ENCODE measurements around the gene CYS1. TPM values are rescaled to one million over a fixed set of nuclear protein-coding genes. Genes with fewer than 3 reads are reported as not detected.

CYS1 gene
- total RNA-seq, 1 experiment from 2014 or later: 3.7 TPM

- Histone ChIP-seq H3K36me3 (ENCODE audit: control insufficient read depth in 1 of 2, insufficient read depth in 2 of 2, low read length in 2 of 2) (no peaks in the 10 kb centered on the region), H3K4me1 (ENCODE audit: control insufficient read depth in 1 of 2, insufficient read depth in 2 of 2, low read length in 2 of 2) (peaks cover 3 to 21% of the 10 kb centered on the region in 2 experiments; a peak in 2 of 4 replicates), H3K9ac (ENCODE audit: low read length) (no peak overlapping the region), H3K4me3 (replicated peaks in 1 of 2; ENCODE audit: low read depth in 1 of 2, low read length in 2 of 2) (no peak overlapping the region), H3K79me2 (ENCODE audit: insufficient read depth, low read length) (no peaks in the 10 kb centered on the region), H3K9me2 (ENCODE audit: insufficient read depth) (no peaks in the 10 kb centered on the region), H3K9me3 (ENCODE audit: control insufficient read depth in 1 of 2, insufficient read depth in 1 of 2, low read depth in 1 of 2, low read length in 2 of 2) (peaks cover 4 to 8% of the 10 kb centered on the region in 2 experiments; a peak in 1 of 4 replicates), H4K20me1 (ENCODE audit: insufficient read depth) (no peaks in the 10 kb centered on the region), H3K27me3 (ENCODE audit: insufficient read depth, low read length) (no peaks in the 10 kb centered on the region), H3K27ac (ENCODE audit: low read depth, low read length) (no peak overlapping the region), H2AFZ (ENCODE audit: low read depth, low read length, poor library complexity, severe bottlenecking) (no peak overlapping the region), H3K4me2 (ENCODE audit: low read length) (no peak overlapping the region)
- ChIA-PET RAD21 (ENCODE audit: low non-redundant PET in 1 of 2, low total read pairs in 2 of 2, uncharacterized antibody in 2 of 2, unreplicated experiment in 2 of 2) (no interaction called here), POLR2A (no interaction called here), CTCF (no interaction called here)
- intact Hi-C loops (cut with micrococcal nuclease): loop anchor here (10.0 kb wide), 1 partner anchor 488 kb away; the partner anchor contains the start of gene ADAM17
- DNase-seq (ENCODE audit: low read depth, low spot score) (no peak), ATAC-seq (no peak)
- TF ChIP-seq EZH2 (IDR thresholded peaks at IDR 0.05) (no peak), EZH2phosphoT487 (IDR thresholded peaks at IDR 0.05; ENCODE audit: borderline replicate concordance) (no peak), MAX (IDR thresholded peaks at IDR 0.05) (no peak), ATF3 (IDR thresholded peaks at IDR 0.05) (no peak), CBX3 (IDR thresholded peaks at IDR 0.05; ENCODE audit: low read depth) (no peak), CTCF (IDR thresholded peaks at IDR 0.05 in 2 of 3, conservative IDR thresholded peaks at IDR 0.05 in 1 of 3; ENCODE audit: borderline replicate concordance in 1 of 3, insufficient read depth in 1 of 3, low read depth in 2 of 3, low read length in 2 of 3) (no peak), FOSL1 (IDR thresholded peaks at IDR 0.05; ENCODE audit: low read depth) (no peak), ZFX (IDR thresholded peaks at IDR 0.05) (no peak), RAD21 (IDR thresholded peaks at IDR 0.05; ENCODE audit: low read depth) (no peak), CEBPB (IDR thresholded peaks at IDR 0.05; ENCODE audit: low read depth) (no peak), YY1 (IDR thresholded peaks at IDR 0.05; ENCODE audit: extremely low read depth, insufficient replicate concordance, low read depth, low read length) (no peak), SIN3A (IDR thresholded peaks at IDR 0.05; ENCODE audit: low read depth) (no peak)
- TF ChIP-seq, protein P1, sequence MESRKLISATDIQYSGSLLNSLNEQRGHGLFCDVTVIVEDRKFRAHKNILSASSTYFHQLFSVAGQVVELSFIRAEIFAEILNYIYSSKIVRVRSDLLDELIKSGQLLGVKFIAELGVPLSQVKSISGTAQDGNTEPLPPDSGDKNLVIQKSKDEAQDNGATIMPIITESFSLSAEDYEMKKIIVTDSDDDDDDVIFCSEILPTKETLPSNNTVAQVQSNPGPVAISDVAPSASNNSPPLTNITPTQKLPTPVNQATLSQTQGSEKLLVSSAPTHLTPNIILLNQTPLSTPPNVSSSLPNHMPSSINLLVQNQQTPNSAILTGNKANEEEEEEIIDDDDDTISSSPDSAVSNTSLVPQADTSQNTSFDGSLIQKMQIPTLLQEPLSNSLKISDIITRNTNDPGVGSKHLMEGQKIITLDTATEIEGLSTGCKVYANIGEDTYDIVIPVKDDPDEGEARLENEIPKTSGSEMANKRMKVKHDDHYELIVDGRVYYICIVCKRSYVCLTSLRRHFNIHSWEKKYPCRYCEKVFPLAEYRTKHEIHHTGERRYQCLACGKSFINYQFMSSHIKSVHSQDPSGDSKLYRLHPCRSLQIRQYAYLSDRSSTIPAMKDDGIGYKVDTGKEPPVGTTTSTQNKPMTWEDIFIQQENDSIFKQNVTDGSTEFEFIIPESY (IDR thresholded peaks at IDR 0.05; ENCODE audit: extremely low read depth, insufficient replicate concordance, low read length): no peak
- TSS peak; percentile 45 for BruUV-seq (replicated peaks)
Observed at GRCh38 chr2:10042301-10043161, 37.7 kb downstream of the CYS1 start.
